Nucleus accumbens (tissue), 56 donors: ENCODE data around the gene AKR7A3.
"Not testable (repeated sequence)": the region's sequence is repeated elsewhere in the genome, so short reads cannot be mapped to it uniquely, and the experiment has no call there.

ENCODE experiments used
- DNase-seq, 56 donors: peaks; one replicate each; lab custom pipeline; 2025; lab: John Stamatoyannopoulos, UW

The AKR7A3 gene

GRCh38 chr1:19300211-19300610 lies 11.6 kb upstream of the AKR7A3 start:
- no peak for DNase-seq

GRCh38 chr1:19294638-19295037 lies 6.1 kb upstream of the AKR7A3 start:
- DNase-seq, result no peak

GRCh38 chr1:19289244-19289643 lies 674 bp upstream of the AKR7A3 start:
- no peak for DNase-seq

GRCh38 chr1:19287436-19288185 lies 959 bp downstream of the AKR7A3 start:
- no peak for DNase-seq

- DNase-seq, result not testable (repeated sequence)
These were observed 2.8 kb downstream of the AKR7A3 start for GRCh38 chr1:19285807-19286206.

GRCh38 chr1:19285366-19285765 lies 3.2 kb downstream of the AKR7A3 start:
- DNase-seq, result not testable (repeated sequence)

GRCh38 chr1:19284881-19285280 lies 3.7 kb downstream of the AKR7A3 start:
- no peak for DNase-seq

- no peak for DNase-seq
These were observed 4.7 kb downstream of the AKR7A3 start for GRCh38 chr1:19283891-19284290.

GRCh38 chr1:19274636-19275035 lies 13.9 kb downstream of the AKR7A3 start:
- DNase-seq, result no peak

GRCh38 chr1:19273844-19274531 lies 14.6 kb downstream of the AKR7A3 start:
- DNase-seq, result not testable (repeated sequence)

- DNase-seq, result no peak
These were observed 15.3 kb downstream of the AKR7A3 start for GRCh38 chr1:19273106-19273843.

- no peak for DNase-seq
These were observed 16.5 kb downstream of the AKR7A3 start for GRCh38 chr1:19272064-19272463.

GRCh38 chr1:19270343-19270730 lies 18.2 kb downstream of the AKR7A3 start:
- not testable (repeated sequence) for DNase-seq

- not testable (repeated sequence) for DNase-seq
These were observed 18.9 kb downstream of the AKR7A3 start for GRCh38 chr1:19269427-19270342.

GRCh38 chr1:19268445-19268844 lies 20.1 kb downstream of the AKR7A3 start:
- DNase-seq, result no peak

- DNase-seq, result no peak
These were observed 25.8 kb downstream of the AKR7A3 start for GRCh38 chr1:19262744-19263143.

- DNase-seq, result no peak
These were observed 26.5 kb downstream of the AKR7A3 start for GRCh38 chr1:19262047-19262446.

GRCh38 chr1:19260211-19261138 lies 28.1 kb downstream of the AKR7A3 start:
- no peak for DNase-seq

GRCh38 chr1:19258353-19258752 lies 30.2 kb downstream of the AKR7A3 start:
- no peak for DNase-seq
